Upper lobe of right lung (tissue), 1 donor: ENCODE results near the gene HOXC11. TPM values are rescaled to one million over a fixed set of nuclear protein-coding genes. Genes with fewer than 3 reads are reported as not detected.

Experiments
- ATAC-seq: fragments of 200-7000 bp; cut with Tn5 transposase; one replicate; pipeline ENCODE4 v1.9.1; 2020; ENCODE audit warnings: mild to moderate bottlenecking, moderate library complexity
- DNase-seq: peaks from one replicate; pipeline ENCODE4 v3.0.0-alpha.2; 2020
- H3K27ac ChIP-seq: fragments of 200-600 bp; one replicate; pipeline ENCODE4 v1.8.0; 2022
- H3K27me3 ChIP-seq: fragments of 200-600 bp; one replicate; pipeline ENCODE4 v1.8.0; 2022; ENCODE audit warnings: mild to moderate bottlenecking
- H3K36me3 ChIP-seq: fragments of 200-600 bp; one replicate; pipeline ENCODE4 v1.8.0; 2022
- H3K4me1 ChIP-seq: fragments of 200-600 bp; one replicate; pipeline ENCODE4 v1.8.0; 2022
- H3K4me3 ChIP-seq: fragments of 200-600 bp; one replicate; pipeline ENCODE4 v1.8.0; 2022; ENCODE audit warnings: mild to moderate bottlenecking
- H3K9me3 ChIP-seq: fragments of 200-600 bp; one replicate; pipeline ENCODE4 v1.8.0; 2022
- CTCF ChIP-seq: fragments of 200-600 bp; IDR thresholded peaks from one replicate; pipeline ENCODE4 v1.8.0; 2022; ENCODE audit warnings: antibody characterized with exemption
- intact Hi-C: fragments of 100-400 bp; cut with DNase I; formaldehyde crosslinking; loops from one replicate; pipeline ENCODE4 v1.11.0; 2022
- total RNA-seq: library from RNA; stranded (reverse); fragmentation: NEBNext Ultra II Directional; extraction: Animal tissue kit (Norgen Biotek cat#: 25700); gene quantifications from one replicate; pipeline ENCODE4 v1.2.1, GENCODE V29; 2021
- donor health status: DM: no; HTN: yes; CAD: no; lungs with severe emphysema.

Gene HOXC11
- total RNA-seq, 1 donor from 2014 or later: not detected

GRCh38 chr12:54019924-54020590 is 47.1 kb downstream of the HOXC11 start:
- ATAC-seq (no peak), DNase-seq (no peak)
- no peaks in the 10 kb centered on the region for H3K9me3 ChIP-seq
- H3K27ac ChIP-seq: peak overlapping the region; percentile 65
- peak overlapping the region; percentile 35 for H3K4me3 ChIP-seq
- peaks cover 96% of the 10 kb centered on the region for H3K27me3 ChIP-seq
- intact Hi-C loops: no loop called here
- H3K36me3 ChIP-seq: no peaks in the 10 kb centered on the region
- TF ChIP-seq CTCF: no peak
- H3K4me1 ChIP-seq: peaks cover 5% of the 10 kb centered on the region

GRCh38 chr12:54020591-54021405 is 47.9 kb downstream of the HOXC11 start:
- Histone ChIP-seq H3K4me1 (peaks cover 5% of the 10 kb centered on the region), H3K9me3 (no peaks in the 10 kb centered on the region), H3K36me3 (no peaks in the 10 kb centered on the region), H3K4me3 (no peak overlapping the region), H3K27ac (no peak overlapping the region), H3K27me3 (peaks cover 96% of the 10 kb centered on the region)
- ATAC-seq (no peak), DNase-seq (no peak)
- intact Hi-C loops: no loop called here
- no peak for TF ChIP-seq CTCF

- Histone ChIP-seq H3K4me3 (no peak overlapping the region), H3K27ac (no peak overlapping the region), H3K27me3 (peaks cover 91% of the 10 kb centered on the region), H3K4me1 (peaks cover 5% of the 10 kb centered on the region), H3K36me3 (no peaks in the 10 kb centered on the region), H3K9me3 (no peaks in the 10 kb centered on the region)
- intact Hi-C loops: no loop called here
- DNase-seq (no peak), ATAC-seq (no peak)
- no peak for TF ChIP-seq CTCF
These were observed 48.6 kb downstream of the HOXC11 start for GRCh38 chr12:54021432-54022013.

DNA sequence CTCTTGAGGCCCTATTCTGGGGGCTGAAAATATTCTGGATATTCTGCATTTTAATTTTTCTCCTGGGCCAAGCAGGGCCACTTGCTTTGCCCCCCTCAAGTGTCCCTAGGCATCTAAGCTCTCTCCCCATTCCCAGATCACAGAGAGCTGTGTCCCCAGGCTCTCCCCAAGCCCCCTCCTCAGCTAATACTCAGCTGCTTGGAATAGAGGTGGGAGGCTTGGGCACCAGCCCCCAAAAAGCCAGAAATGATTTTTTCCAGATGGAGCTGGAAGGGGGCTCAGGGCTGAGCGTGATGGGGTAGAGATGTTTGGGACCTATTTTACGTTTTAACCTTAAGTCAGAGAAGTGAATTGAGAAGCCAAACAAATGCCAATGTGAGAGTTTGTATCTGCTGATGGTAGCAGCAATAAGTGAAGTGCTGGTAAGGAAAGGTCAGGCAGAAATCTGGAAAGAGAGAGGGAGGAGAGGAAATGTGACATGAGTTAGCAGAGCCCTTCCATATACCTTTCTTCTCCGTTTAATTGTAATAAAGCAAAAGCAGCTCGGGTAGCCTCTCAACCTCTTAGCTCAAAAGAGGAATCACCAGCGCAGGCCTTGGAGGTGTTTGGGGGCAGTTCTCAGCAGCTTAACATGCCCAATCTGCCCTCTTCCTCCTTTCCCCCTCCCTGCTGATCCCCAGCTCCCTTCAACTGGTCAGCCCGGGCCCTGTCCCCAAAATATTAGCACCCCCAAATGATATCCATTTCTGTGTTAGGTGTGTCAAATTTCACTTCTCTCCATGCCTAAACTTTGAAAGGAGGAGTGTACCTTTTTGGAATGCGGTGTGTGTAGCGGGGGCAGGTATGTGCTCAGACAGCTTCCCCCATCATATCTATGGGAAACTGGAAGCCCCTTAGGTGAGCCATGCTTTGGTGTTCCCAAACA is 50.3 kb downstream of the HOXC11 start:
- no peak overlapping the region for H3K4me3 ChIP-seq
- no peak overlapping the region for H3K27ac ChIP-seq
- no peak for TF ChIP-seq CTCF
- H3K9me3 ChIP-seq: no peaks in the 10 kb centered on the region
- H3K27me3 ChIP-seq: peaks cover 91% of the 10 kb centered on the region
- DNase-seq (no peak), ATAC-seq (no peak)
- H3K36me3 ChIP-seq: no peaks in the 10 kb centered on the region
- peaks cover 5% of the 10 kb centered on the region for H3K4me1 ChIP-seq
- intact Hi-C loops: no loop called here

DNA sequence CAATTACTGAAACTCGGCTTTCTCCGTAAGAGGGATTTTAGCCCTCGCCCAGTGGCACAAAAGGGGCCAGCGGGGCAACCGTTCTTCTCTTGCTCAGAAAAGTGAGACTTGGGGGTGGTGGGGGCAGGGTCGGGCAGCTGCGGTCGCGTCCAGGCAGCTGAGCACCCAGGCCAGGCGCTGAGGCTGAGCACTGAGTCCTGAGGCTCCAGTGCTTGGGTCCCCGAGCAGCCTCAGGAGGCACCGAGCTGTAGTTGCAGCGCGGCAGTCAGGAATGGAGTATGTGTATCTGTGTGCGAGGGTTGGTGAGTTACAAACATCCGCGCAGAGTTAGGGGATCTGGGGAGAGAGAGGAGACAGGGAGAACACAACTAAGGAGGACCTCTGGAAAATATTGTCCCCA is 51.2 kb downstream of the HOXC11 start:
- H3K27me3 ChIP-seq: peaks cover 93% of the 10 kb centered on the region
- ATAC-seq (no peak), DNase-seq (no peak)
- no peak overlapping the region for H3K4me3 ChIP-seq
- intact Hi-C loops: no loop called here
- no peak for TF ChIP-seq CTCF
- H3K9me3 ChIP-seq: no peaks in the 10 kb centered on the region
- no peaks in the 10 kb centered on the region for H3K4me1 ChIP-seq
- no peak overlapping the region for H3K27ac ChIP-seq
- no peaks in the 10 kb centered on the region for H3K36me3 ChIP-seq
